H1 (cell line): ENCODE measurements around the gene ZNF488. TPM values are rescaled to one million over a fixed set of nuclear protein-coding genes. Genes with fewer than 3 reads are reported as not detected.

Source experiments
- CBX5 ChIP-seq: fragments of 300-800, 300-1000 bp; sonication (generic); IDR thresholded peaks from 2 replicates; pipeline ENCODE4 v1.7.1; 2016; ENCODE audit warnings: antibody characterized with exemption, low read length, low read depth
- HDAC2 ChIP-seq, 2 experiments: fragments of 300-600 bp in 1 of 2; sonication (generic) in 1 of 2; IDR thresholded peaks; 2 replicates each; pipeline ENCODE4 v1.6.1; 2011 to 2012; ENCODE audit warnings: low read depth in 2 of 2, low read length in 2 of 2, mild to moderate bottlenecking in 2 of 2, moderate library complexity in 2 of 2, borderline replicate concordance in 1 of 2, inconsistent platforms in 1 of 2
- JUND ChIP-seq: IDR thresholded peaks from 2 replicates; pipeline ENCODE4 v1.6.1; 2011; ENCODE audit warnings: mild to moderate bottlenecking, improper control_type of control experiment, low read length
- NRF1 ChIP-seq: IDR thresholded peaks from 2 replicates; pipeline ENCODE4 v1.6.1; 2011; ENCODE audit warnings: mild to moderate bottlenecking, low read depth, low read length, improper control_type of control experiment
- PHF8 ChIP-seq: fragments of 200-600 bp; sonication (generic); conservative IDR thresholded peaks from 2 replicates; pipeline ENCODE4 v1.7.1; 2012; ENCODE audit warnings: low read depth, mild to moderate bottlenecking, inconsistent platforms, low read length, moderate library complexity
- SP4 ChIP-seq: IDR thresholded peaks from 2 replicates; pipeline ENCODE4 v1.6.1; 2012; ENCODE audit warnings: low read length, inconsistent platforms
- polyA plus RNA-seq, 7 experiments: library from polyadenylated mRNA; depleted of rRNA in 3 of 7; stranded (reverse) in 5 of 7; unstranded in 2 of 7; fragments of >200 nt in 5 of 7; fragments of 200-250 nt in 2 of 7; gene quantifications; 1 replicate in 5 of 7; 2 replicates in 1 of 7; 4 replicates in 1 of 7; pipeline versions ENCODE4 v1.2.1 to v1.2.3, GENCODE V29; 2011 to 2013; ENCODE audit warnings: missing spikeins in 2 of 7, mixed read lengths in 2 of 7
- total RNA-seq: library from RNA; stranded (reverse); fragmentation: NEBNext Ultra II Directional; extraction: Animal tissue kit (Norgen Biotek cat#: 25700); gene quantifications from 2 replicates; pipeline ENCODE4 v1.2.1, GENCODE V29; 2021
- TF ChIP-seq, protein P1 (sequence below): IDR thresholded peaks from 2 replicates; pipeline ENCODE4 v1.6.1; 2012; ENCODE audit warnings: inconsistent platforms

ZNF488 gene
- total and polyA plus RNA-seq, 2 of the 8 experiments (the other 6 are each of a cell fraction or from before 2014, with no cell fraction given): 7.9 to 11.4 TPM

DNA sequence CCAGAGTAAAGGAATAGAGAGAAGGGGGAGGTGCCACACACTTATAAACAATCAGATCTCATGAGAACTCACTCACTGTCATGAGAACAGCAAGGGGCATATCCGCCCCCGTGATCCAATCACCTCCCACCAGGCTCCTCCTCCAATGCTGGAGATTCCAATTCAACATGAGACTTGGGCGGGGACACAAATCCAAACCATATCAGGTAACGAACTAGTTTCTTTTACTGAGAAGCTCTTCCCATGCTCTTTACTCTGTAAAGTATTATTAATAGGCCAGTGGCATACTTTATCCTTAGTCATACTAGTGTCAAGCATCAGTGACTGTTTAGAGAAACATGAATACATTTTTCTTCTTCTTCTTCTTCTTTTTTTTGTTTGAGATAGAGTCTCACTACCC, 39.4 kb upstream of the ZNF488 start (continued):
- no peak for TF ChIP-seq PHF8
- TF ChIP-seq, protein P1, sequence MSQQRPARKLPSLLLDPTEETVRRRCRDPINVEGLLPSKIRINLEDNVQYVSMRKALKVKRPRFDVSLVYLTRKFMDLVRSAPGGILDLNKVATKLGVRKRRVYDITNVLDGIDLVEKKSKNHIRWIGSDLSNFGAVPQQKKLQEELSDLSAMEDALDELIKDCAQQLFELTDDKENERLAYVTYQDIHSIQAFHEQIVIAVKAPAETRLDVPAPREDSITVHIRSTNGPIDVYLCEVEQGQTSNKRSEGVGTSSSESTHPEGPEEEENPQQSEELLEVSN: no peak
- no peak for TF ChIP-seq JUND
- TF ChIP-seq NRF1: no peak
- TF ChIP-seq CBX5: no peak
- TF ChIP-seq HDAC2 (IDR thresholded peaks at IDR 0.05; ENCODE audit: borderline replicate concordance in 1 of 2, low read depth in 2 of 2, low read length in 2 of 2): no peak
- no peak for TF ChIP-seq SP4
